ENCODE measurements around the gene SNUPN.

The SNUPN gene

DNA sequence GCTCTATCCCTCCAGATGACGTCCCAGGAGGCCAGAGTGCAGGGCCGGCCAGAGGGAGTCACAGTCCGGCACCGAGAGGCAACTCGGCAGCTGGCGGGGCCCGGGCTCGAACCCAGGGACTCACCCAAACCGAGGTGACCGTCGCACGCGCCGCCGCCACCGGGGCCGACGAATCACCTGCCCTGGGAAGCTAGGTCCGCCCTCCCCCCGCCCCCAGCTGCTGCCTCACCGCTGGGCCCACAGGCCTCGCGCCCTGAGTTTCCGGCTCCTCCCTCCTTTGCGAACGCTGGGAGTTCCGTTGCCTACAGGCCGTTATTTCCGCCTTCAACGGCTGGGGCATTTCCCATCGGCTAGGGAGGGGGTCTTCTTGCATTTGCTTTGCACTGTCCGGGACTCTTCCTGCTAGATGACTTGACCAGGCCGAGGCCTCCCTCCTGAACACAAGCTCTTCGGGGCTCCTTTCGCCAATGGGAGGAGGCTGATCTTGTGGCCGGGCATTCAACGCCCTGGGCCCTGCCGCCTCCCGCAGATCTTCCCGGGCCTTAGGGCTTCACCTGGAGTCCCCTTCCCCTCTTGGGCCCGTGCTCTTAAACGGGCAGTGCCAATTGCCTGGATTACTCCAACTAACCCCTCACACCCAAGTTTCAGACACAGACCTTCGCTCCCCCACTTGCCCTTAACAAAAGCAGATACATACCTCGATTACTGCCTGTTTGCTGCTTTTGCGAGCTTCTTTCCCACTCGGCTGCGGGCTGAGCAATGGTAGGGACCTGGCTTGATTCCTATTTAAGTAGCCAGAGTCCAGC, at the start of gene SNUPN:
Gene SNUPN (minus strand): TSS at position 184 of the 806 bp plus-strand sequence. CDS start 4,674 bp downstream, outside the sequence.
- peak; percentile 94 for DNase-seq (ENCODE audit: low spot score)

DNA sequence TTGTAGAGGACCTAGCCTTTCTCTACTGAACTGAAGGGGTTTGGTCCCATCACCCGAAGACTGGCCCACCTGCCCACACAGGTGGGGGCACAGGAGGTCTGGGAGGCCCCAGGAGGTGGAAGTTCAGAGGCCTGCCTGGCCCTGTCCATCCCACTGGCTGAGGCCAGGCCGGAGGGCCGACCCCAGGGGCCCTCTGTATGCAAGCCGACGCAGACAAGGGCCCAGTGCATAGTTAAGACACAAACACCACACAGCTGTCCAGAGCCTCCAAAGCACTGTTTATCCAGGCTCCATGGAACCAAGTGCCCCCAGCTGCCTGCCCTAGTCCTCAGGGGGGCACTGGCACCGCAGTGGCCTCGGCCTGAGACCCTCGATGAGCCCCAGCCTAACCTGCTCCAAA, 48.8 kb upstream of the SNUPN start:
- no peak for DNase-seq (ENCODE audit: low spot score)

DNA sequence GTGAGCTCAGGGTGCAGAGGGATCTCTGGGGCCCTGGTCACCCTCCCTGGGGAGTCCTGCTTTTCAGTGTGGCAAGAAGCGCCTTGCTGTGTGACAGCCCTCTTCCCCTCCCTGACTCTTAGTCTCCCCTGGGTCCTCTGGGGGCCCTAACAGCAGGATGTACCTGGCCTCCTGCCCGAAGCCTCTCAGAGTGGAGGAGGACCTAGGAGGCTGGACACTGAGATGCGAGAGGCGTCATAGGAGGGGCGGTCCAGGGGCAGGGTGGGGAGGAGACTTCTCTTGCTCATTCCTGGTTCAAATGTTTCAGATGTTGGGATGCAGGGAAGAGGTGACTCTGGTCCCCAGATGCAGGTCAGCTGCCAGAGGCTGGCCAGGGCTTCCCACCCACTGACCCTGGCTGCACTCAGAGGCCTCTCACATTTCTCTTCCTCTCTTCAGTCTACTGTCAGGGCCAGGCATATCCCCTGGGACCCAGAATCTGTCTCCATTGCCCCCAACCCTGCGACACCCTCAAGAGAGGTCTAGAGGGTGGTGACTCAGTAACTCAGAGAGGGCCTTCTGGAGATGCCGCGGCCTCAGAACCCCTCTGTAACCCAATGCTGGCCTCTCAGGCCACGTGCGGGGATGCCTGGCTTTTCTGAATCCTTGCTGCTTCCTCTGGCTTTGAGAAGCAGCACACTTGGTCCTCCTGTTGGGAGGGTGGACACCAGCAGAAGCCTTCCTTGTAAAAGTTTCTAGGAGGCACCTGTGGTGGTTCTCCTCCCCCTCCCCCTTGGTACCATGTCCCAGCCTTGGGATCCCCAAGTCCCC, 48.1 kb upstream of the SNUPN start:
- no peak for DNase-seq (ENCODE audit: low spot score)

DNA sequence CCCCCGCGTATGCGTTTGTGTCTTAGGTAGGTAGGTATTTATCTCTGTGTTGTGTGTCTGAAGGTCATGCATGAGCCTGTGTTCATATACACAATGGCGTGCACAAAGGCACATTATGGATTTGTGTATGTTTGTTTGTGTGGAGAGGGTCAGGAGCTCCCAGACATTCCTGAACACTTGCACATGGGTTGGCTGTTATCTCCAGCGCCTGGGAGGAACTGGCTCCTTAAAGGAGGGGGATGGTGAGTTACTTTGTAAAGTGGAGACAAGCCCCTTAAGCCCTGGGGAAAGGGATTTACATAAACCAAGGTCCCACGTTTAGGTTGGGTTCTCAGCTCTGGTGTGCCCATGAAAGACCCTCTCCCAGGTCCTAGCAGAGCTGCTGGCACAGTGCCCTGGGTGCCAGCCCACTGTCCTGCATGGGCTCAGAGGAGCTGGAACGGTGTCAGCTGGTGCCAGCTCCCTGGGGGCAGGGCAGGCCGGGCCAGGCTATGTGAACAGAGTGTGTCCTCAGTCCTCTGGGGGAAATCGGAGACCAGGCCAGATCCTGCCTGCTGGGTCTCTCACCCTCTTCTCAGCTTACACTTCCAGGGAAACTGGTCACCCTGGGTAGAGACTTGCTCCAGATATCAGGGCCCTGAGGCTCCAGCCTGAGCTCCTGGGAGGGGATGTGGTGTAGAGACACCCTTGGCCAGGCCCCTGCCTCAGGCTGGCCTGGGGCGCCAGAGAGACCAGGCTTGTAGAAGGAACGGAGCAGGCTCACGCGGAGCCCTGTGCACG, 47.3 kb upstream of the SNUPN start:
- DNase-seq (ENCODE audit: low spot score) = no peak

DNA sequence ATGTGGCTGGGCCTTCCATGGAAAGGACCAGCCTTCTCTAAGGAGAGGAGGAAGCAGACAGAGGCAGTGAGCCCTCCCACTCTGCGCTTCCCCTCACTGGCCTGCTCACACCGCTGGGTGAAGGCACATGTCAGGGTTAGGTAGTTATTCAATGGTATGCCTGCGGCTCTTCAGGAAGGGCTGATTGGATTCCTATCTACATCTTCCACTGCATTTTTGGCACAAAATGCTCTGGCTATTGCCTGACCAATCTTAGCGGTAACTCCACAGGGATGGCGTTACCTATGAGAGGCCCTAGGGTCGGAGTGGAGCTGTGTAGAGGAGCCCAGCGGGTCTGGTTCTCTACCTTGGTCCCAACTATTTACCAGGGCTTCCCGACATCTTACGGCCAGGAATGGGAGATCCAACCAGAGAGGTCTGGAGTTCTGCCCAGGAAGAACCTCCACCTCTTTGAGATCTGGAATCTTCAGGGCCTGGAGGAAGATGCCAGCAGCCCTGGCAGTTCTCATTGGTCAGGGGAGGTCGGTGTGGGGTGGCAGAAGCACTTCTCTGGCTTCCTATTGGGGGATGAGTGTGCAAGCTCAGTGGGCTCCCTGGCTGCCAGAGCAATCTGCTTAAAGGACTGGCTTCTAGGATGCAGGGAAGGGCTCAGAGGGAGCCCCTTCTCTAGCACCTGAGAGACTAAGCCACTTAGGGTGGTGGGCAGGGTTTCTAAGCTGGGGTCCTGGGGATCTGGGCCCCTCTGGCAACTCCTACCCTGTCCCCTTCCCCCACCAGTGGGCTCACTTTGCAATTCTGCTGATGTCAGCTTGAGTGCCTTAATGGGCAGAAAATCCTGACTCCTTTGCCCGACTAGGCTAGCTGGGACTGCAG, 46.4 kb upstream of the SNUPN start:
- DNase-seq (ENCODE audit: low spot score) = no peak

DNA sequence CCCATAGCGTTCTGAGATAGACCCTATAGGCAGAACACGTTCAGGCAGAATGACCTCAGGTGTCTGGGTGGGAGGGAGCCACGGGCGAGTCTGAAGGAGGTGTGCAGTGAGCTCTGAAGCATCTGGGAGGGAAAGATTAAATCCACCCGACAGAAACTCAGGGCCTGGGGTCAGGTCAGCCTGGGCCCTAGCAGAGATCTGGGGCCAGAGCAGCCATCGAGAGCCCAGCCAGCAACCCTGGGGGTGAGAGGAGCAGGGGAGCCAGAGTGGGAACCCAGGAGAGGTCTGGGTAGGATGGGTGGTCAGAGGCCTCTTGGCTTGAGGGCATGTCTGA, 44.3 kb upstream of the SNUPN start:
- DNase-seq (ENCODE audit: low spot score) = no peak

DNA sequence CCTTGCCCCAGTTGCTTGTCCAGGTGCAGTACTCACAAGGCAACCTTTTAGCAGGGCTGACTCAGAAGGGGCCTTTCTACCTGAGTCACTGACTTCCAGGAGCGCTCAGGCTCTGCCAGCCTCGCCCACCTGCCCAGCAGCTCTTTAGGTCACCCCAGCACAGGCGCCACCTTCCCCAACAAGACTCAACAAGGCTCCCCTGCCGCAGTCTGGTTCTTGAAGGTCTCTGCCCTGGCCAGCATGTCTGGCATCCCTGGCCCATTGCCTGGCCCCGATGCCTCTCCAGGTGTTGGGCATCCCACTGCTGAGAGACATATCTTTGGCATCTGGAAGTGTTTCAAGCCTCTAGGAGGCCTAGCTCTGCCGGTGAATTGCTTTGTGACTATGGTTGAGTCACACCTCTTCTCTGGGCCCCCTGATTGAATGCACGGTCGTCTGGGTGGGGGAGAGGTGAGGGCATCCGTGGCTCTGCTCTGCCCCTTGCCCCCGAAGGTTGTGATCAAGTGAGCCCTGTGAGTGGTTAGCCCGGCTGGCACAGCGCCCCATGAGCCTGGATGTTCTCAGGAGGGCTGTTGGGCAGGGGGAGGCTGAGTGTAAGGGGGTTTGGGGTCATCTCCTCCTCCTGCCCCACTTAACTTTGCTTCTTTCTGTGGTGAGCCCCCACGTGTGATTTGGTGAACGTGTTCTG, 43.8 kb upstream of the SNUPN start:
- no peak for DNase-seq (ENCODE audit: low spot score)

DNA sequence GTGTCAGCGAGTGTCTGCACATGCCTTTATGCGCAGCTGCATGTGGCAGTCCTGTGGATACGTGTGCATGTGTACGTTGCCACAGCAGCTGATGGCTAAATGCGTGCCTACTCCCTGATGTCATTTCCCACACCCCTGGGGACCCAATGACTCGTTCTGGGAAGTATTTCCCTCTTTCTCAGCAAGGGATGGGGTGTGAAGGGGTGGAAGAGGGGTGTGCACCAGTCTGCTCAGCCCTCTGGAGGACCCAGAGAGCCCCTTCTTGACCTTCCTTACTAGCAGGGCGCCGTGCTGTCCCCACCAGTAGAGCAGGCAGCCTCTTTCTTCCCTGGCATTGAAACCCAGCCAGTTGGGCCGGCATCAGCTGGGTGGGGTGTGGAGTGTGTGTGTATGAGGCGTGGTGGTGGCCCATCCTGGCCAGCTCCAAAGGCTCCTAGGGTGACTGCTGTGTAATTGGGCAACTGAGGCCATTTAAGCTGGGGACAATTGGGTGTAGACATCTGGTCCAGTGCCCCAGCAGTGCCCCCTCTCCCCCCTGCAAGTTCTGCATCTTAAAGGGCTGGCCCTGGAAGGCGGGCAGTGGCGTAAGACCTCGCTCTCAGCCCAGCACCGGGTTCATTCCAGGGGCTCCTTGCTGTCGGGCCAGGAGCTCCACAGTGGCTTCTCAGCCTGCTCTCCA, 41.4 kb upstream of the SNUPN start:
- DNase-seq (ENCODE audit: low spot score) = peak; percentile 91

DNA sequence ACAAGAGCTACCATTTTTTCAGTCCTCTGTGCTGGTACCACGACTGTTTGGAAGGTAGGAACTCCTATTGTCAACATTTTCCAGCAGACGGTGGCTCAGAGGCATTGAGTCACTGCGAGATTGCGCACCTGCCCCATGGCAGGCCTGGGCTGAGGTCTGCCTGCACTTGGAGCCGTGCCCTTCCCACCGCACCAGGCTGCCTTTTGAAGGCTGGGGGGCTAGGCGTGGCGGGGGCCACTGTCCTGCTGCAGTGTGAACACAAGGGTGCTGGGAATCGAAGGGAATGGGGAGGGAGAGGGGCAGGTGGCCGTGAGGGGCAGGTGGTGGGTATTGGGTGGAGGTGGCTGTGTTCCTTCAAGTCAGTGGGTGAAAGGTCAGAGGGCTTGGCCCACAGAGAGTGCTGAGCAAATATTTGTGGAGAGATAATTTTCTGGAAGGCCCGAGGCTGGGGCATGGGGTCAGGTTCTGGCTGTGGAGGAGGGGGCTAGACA, 38.5 kb upstream of the SNUPN start:
- no peak for DNase-seq (ENCODE audit: low spot score)

DNA sequence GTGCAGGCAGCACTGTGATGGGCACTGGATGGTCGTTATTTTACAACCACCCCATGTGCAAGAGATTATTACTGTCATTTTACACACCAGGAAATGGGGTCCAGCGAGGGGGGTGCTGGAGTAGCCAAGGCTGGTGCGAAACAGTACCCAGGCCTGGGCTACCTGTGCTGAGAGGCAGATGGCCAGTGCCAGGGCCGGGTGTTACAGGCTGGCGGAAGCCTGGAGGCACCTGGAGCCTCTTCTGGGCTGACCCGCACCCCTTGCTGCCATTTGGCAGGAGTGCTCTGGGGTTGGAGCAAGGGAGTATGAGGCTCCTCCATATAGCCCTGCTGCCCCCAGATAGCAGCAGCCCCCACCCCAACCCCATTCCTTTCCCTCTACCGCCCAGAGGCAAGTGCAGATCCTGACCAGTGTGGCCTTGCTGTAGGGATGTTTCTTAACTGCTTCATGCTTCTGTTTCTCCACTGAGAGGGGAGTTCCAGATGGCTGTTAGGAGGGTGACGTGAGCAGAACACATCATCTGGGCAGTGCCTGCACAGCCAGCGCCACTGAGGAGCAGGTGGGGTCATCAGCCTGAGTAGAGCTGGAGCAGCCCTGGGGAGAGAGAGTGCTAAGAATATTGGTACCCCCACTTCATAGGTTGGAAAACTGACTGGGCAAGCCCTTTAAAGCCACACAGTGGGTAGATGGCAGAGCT, 37.4 kb upstream of the SNUPN start:
- no peak for DNase-seq (ENCODE audit: low spot score)

DNA sequence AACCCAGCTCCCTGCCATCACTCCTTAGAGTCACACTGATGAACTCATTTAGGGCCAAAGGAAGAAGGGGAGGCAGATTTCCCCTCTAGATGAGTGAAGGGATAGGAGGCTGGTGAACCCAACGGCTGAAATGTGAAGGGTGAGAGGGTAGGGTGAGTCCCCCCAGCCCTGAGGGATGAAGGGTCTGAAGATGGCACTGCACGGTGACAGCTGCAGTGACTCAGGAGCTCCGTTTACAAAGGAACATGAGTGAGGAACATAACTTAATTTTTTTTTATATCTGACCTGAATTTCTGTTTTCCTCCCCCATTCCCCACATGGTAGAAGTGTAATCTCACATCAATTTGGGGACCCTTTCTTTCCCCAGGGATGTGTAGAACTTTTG, 36.2 kb upstream of the SNUPN start:
- no peak for DNase-seq (ENCODE audit: low spot score)

DNA sequence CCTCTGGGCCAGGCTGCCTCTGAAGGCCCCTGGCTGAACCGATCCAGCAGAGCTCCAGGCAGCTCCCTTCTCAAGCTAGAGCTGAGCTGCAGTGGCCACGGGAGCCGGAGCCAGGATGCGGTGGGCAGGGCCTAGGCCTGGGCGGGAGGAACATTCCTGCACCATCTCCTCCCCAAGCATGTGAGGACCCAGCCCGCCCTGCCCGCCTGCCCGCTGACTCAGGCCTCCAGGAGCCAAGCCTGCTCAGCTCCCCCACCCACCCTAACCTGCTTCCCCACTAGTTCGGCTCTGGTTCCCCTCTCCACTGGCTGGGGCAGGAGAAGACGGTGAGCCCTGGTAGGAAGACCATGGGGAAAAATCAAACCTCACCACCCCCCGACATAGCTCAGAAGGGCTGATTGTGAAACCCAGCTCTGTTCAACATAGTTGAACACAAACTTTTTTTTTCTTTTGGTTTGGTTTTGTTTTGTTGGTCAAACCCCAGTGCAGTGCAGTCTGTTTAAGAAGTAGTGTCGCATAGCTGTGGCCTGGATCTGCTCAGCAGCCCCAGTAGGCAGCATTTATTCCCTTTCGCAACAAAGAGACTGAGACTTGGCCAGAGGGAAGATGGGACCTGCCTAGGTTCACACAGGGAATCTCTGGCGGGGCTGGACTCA, 35.7 kb upstream of the SNUPN start:
- DNase-seq (ENCODE audit: low spot score) = no peak

DNA sequence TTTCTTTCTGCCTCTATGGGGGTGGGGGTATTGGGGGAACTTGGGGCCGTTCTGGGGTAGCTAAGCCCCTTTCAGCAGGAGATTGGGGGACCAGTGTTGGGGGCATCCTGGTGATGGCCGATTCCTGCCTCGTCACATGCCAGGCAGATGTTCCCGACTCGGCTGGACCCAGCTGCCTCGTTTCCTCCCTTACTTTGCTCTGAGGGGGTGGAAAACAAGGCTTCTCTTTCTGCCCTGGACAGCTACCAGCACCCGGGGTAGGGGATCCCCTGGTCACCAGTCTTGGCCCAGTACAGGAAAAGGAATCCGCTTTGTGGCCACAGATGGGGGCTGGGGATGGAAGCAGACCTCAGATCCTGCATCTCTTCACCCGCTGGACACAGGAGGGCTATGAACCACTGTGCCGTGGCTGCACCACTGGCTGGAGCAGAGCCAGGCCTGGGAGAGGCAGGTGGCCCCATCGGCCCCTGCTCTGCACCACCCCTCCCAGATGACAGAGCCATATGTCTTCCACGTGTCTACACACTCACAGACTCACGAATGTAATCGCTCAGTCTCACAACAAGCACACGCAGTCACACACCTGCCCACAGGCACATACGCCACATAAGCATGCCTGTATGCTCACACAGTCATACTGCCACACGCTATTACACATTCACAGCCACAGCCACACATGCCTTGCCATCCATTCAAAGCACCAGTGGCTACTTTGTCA, 34.6 kb upstream of the SNUPN start:
- DNase-seq (ENCODE audit: low spot score) = no peak

DNA sequence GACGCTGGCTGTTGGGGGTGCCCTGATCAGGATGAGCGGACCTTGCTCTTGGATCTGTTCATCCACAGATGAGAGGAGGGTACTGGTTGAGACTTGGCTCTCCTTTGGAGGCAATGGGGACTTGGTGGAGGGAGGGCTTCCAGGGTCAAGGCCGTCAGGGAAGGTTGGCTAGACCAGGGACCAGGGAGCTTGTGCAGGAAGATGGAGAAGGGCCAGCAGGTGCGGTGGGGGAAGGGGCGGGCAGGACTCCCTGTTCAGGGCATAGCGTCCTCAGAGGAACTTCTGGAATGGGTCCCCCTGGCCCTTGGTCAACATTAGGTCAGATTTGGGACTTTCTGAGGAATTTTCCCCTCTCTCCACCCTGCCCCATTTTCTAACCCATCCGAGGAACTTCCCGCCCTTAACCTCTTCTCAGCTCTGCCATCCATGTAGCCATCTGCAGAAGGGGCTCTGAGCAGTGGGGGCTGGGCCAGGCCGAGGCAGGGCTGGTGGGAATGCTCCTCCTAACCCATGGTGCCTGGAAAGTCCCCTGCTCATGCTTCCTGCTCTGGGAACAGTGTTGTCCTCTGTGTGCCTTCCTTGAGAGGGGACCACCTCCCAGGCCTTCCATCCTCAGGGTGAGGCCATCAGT, 33.7 kb upstream of the SNUPN start:
- DNase-seq (ENCODE audit: low spot score) = no peak

DNA sequence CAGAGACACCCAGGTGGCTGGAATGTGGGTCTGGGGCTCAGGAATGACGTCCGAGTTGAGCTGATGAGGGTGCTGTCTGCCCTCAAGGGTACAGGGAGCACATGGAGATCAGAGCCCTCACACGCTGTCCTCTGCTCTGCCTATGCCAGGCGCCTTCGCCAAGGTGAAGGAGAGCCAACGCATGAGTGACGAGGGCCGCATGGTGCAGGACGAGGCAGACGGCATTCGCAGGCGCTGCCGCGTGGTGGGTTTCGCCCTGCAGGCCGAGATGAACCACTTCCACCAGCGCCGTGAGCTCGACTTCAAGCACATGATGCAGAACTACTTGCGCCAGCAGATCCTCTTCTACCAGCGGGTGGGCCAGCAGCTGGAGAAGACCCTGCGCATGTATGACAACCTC, 31.3 kb upstream of the SNUPN start:
- DNase-seq (ENCODE audit: low spot score) = no peak

DNA sequence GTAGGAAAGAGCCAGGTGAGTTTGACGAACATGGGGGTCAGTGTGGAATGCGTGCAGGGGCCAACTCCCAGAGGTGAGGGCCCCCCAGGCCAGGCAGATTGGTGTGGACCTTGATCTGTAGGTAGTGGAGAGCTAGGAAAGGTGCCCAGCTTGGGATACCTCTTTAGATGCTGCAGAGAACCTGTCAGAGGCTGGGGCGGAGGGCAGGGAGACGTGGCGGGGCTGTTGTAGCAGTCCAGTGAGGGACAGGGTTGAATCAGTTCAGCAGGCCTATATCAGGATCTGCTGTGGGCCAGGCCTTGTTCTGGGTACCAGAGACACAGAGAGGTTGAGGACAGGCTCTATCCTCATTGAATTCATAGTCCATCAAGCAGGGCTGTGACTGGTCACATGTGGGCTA, 30.8 kb upstream of the SNUPN start:
- no peak for DNase-seq (ENCODE audit: low spot score)

DNA sequence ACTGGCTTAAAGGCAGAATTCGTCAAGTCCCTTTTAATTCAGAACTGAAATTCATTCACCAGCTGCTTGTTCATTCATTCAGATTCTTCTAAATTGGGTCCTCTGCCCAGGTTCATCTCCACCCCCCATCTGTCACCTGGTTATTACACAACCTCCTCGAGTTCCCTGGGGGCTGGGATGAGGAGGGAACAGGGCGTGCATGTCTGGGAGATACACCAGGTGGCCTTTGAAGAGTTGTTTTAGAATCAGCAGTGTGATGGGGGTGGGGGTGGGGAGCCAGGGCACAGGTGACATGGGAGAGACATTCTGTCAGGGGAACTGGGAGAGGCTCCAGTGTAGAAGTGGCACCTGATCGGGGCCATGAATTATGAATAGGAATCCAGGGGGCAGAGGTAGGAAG, 30.4 kb upstream of the SNUPN start:
- DNase-seq (ENCODE audit: low spot score) = no peak
